CMK (cell line): ENCODE data around the gene ITGB3BP.
"Not testable (repeated sequence)": the region's sequence is repeated elsewhere in the genome, so short reads cannot be mapped to it uniquely, and the experiment has no call there.

ENCODE experiments used
- DNase-seq: peaks from one replicate; pipeline ENCODE4 v3.0.0-alpha.2; 2010; ENCODE audit warnings: low read depth

The ITGB3BP gene

GRCh38 chr1:63506782-63507181 lies 16.2 kb downstream of the ITGB3BP start:
- no peak for DNase-seq

GRCh38 chr1:63501256-63501655 lies 21.8 kb downstream of the ITGB3BP start:
- no peak for DNase-seq

GRCh38 chr1:63498106-63498505 lies 24.9 kb downstream of the ITGB3BP start:
- no peak for DNase-seq

GRCh38 chr1:63497577-63497976 lies 25.4 kb downstream of the ITGB3BP start:
- DNase-seq: no peak

- no peak for DNase-seq
Measured at GRCh38 chr1:63487336-63488065, 35.5 kb downstream of the ITGB3BP start.

GRCh38 chr1:63486629-63487028 lies 36.4 kb downstream of the ITGB3BP start:
- DNase-seq: no peak

- DNase-seq: no peak
Measured at GRCh38 chr1:63480057-63480456, 43.0 kb downstream of the ITGB3BP start.

- no peak for DNase-seq
Measured at GRCh38 chr1:63475761-63476160, 47.3 kb downstream of the ITGB3BP start.

GRCh38 chr1:63468683-63469082 lies 54.3 kb downstream of the ITGB3BP start:
- DNase-seq: not testable (repeated sequence)

- no peak for DNase-seq
Measured at GRCh38 chr1:63466759-63467158, 56.3 kb downstream of the ITGB3BP start.

- DNase-seq: no peak
Measured at GRCh38 chr1:63466181-63466580, 56.8 kb downstream of the ITGB3BP start.

GRCh38 chr1:63463248-63463647 lies 59.8 kb downstream of the ITGB3BP start:
- DNase-seq: no peak

- DNase-seq: no peak
Measured at GRCh38 chr1:63461661-63462230, 61.3 kb downstream of the ITGB3BP start.

GRCh38 chr1:63458750-63459149 lies 64.3 kb downstream of the ITGB3BP start:
- no peak for DNase-seq

- no peak for DNase-seq
Measured at GRCh38 chr1:63454269-63454668, 68.8 kb downstream of the ITGB3BP start.

GRCh38 chr1:63453232-63453631 lies 69.8 kb downstream of the ITGB3BP start:
- DNase-seq: no peak

GRCh38 chr1:63450416-63450815 lies 72.6 kb downstream of the ITGB3BP start:
- DNase-seq: no peak

- no peak for DNase-seq
Measured at GRCh38 chr1:63448731-63449246, 74.2 kb downstream of the ITGB3BP start.

GRCh38 chr1:63442141-63442475 lies 80.9 kb downstream of the ITGB3BP start:
- DNase-seq: no peak

- DNase-seq: no peak
Measured at GRCh38 chr1:63435161-63435560, 87.9 kb downstream of the ITGB3BP start.

GRCh38 chr1:63429281-63429680 lies 93.7 kb downstream of the ITGB3BP start:
- DNase-seq: no peak

- no peak for DNase-seq
Measured at GRCh38 chr1:63428815-63429214, 94.2 kb downstream of the ITGB3BP start.

GRCh38 chr1:63423649-63424048 lies 99.4 kb downstream of the ITGB3BP start:
- no peak for DNase-seq

- not testable (repeated sequence) for DNase-seq
Measured at GRCh38 chr1:63420746-63421145, 102.3 kb downstream of the ITGB3BP start.
